T-helper 2 cell treated with Interferon-gamma antibody and Interleukin-4, amounts not matched to agents 5 μg/mL and 100 μg/mL, for 36 hours (primary cell): ENCODE data around the gene ENPP7.

Experiments used
- DNase-seq: peaks from one replicate; pipeline ENCODE4 v3.0.0; 2021; ENCODE audit warnings: low spot score
- H3K27ac Mint-ChIP-seq: one replicate; pipeline ENCODE4 v1.8.0; 2021; ENCODE audit warnings: mild to moderate bottlenecking, mixed read lengths
- H3K27me3 Mint-ChIP-seq: one replicate; pipeline ENCODE4 v1.8.0; 2021; ENCODE audit warnings: low read depth, mixed read lengths
- H3K36me3 Mint-ChIP-seq: one replicate; pipeline ENCODE4 v1.8.0; 2021; ENCODE audit warnings: low read depth, mixed read lengths
- H3K4me1 Mint-ChIP-seq: one replicate; pipeline ENCODE4 v1.8.0; 2021; ENCODE audit warnings: low read depth, mixed read lengths
- H3K4me3 Mint-ChIP-seq: one replicate; pipeline ENCODE4 v1.8.0; 2022; ENCODE audit warnings: mild to moderate bottlenecking, moderate library complexity, mixed read lengths
- H3K9me3 Mint-ChIP-seq: one replicate; pipeline ENCODE4 v1.8.0; 2021; ENCODE audit warnings: mixed read lengths

ENPP7 gene

DNA sequence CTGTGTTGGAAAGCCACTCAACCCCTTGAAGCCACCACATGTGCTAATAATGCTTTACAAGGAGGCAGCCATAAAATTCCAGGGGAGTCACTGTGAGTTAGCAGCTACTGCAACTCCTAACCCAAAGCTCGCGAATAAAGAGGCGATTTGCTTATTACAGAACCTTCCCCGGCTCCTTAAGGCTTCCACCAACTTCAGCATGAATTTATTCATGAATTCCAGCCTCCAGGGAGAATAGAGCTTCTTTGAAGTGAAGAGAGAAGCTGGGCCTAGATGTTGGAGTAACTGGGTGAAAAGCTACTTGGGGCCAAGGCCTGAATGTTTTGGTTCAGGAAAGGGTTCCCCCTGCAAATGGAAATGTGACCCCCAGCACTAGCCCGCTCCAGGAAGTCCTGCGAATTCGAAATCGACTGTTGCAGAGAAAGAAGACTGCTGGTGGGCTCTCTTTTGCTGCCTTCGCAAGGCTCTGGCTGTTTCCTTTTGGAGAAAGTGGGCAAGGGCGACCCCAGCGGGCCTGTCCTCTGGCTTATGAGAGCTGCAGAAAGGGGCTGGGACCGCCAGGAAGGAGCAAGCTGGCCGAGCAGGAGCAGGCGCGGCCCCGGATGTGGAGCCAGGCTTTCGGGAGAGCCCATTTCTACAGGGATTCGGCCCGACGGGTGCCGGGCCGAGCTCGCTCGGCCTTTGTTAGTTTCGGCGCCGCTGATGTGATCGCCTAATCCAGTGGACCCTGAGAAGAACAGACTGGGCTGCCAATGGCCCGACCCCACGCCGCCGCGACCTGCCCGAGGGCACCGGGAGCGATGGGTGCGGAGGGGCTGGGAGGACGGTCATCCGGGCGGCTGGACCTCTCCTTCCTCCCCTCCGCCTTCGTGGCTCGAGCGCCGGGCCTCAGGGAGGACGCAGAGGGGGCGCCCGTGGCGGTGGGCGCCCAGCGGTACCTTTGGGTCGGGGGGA lies 58.5 kb downstream of the ENPP7 start:
- H3K9me3 Mint-ChIP-seq = no peaks in the 10 kb centered on the region
- no peak overlapping the region for H3K4me3 Mint-ChIP-seq
- DNase-seq = no peak
- no peak overlapping the region for H3K27ac Mint-ChIP-seq
- H3K4me1 Mint-ChIP-seq = peaks cover 2% of the 10 kb centered on the region
- peaks cover 54% of the 10 kb centered on the region for H3K27me3 Mint-ChIP-seq
- H3K36me3 Mint-ChIP-seq = peaks cover 12% of the 10 kb centered on the region

DNA sequence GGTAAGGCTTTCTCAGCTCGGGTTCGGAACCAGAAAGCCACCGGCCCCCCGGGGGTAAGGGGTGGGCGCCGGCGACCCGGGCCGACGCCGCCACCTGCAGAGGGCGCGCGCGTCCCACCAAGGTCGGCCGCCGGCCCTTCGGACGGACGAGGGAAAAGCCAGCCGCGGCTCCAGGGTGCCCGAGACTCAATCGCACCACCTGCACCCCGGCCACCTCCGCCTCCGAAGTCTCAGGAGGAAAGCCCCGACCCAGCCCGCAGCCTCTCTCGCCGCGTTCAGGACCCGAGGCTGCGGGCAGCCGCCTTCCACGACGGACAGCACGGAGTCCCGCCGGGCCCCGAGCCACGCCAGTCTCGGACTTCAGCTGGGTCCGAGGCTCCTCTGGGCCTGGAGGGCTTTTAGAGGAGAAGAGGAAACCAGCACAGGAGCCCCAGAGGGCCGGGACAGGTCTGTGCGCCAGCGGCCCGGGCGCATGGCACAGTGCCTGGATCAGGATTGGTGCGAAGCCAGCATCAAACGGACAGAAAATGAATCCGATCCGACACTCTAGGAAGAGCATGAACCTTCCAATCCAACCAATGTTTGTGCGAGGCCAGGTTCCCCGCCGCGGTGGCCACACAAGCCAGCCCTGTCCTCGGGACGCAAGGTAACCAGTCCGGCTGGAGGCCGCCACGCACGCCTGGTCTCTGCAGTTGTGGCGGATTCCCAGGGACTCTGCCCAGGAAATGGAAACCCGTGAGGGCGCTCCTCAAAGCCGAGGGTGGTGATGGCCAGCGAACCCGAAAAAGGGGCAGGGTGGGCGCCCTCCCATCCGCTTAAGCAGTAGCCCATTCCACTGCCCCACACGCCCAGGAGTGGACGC lies 59.4 kb downstream of the ENPP7 start:
- peaks cover 11% of the 10 kb centered on the region for H3K36me3 Mint-ChIP-seq
- no peak for DNase-seq

DNA sequence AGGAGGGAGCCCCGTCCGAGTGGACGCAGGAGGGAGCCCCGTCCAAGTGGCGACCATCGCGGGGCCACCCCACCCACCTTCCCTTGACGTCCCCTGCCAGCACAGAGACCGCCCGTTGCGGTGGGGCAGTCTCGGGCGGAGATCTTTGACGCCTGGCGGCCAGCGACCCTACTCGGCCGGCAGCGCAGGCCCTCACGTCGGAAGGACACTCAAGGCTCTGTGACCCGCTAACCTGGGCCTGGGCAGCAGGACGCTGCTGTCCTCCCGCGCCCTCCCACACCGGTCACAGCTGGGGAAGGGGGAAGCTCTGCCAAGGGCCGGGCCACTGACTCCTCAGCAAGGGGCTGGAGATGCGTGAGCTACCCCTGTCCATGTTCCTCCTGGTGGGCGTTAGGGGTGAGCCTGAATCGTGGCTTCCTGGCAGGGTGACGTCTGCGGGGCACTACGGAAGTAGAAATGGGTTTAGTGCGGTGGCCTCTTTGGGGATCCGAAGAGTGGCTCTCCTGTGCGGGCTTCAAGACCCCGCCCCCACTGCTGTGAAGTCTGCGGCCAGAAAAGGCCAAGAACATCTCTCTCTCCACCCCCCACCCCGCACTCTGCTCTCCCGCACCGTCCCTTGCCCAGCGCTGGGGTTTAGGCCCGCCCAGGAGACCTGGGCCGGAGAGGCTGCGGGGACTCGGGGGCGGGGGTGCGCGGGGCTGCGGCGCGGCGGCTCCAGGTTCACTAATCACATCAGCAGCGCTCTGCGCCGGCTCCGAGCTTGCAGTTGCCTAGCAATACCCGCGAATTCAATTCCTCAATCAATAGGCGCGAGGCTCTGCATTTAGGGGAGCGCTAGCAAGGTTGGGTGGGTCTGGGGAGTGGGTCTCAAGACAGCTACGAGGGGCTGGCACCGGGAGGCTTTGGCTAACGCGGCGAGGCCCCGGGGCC lies 60.3 kb downstream of the ENPP7 start:
- Mint-ChIP-seq H3K4me3 (no peak overlapping the region), H3K4me1 (peaks cover 3% of the 10 kb centered on the region), H3K27me3 (peaks cover 54% of the 10 kb centered on the region), H3K27ac (no peak overlapping the region), H3K9me3 (no peaks in the 10 kb centered on the region), H3K36me3 (peaks cover 14% of the 10 kb centered on the region)
- DNase-seq = no peak

More for the DNA sequence above, 59.4 kb downstream of the ENPP7 start:
- H3K9me3 Mint-ChIP-seq = no peaks in the 10 kb centered on the region
- peaks cover 54% of the 10 kb centered on the region for H3K27me3 Mint-ChIP-seq
- no peak overlapping the region for H3K27ac Mint-ChIP-seq
- no peak overlapping the region for H3K4me3 Mint-ChIP-seq
- peaks cover 2% of the 10 kb centered on the region for H3K4me1 Mint-ChIP-seq

DNA sequence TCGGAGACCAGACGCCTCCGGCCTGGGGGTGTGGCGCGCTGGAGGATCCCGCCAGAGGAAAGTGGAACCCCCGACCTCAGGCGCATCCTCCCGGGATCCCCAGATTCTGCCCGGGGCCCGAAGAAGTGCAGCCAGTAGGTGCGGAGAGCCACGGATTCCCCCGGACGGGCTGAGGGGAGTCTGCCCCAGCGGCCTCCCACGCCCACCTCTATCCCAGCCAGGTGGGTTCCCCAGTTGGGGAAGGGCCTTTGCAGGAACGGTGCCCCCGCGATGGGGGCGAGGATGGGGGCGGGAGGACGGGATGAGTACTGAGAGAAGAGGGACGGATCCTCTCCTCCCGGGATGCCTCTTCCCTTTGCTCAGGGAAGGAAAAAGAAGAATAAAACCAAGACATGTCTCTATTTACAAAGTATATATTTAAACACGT lies 61.0 kb downstream of the ENPP7 start:
- DNase-seq = no peak
- H3K9me3 Mint-ChIP-seq = no peaks in the 10 kb centered on the region
- H3K4me3 Mint-ChIP-seq = no peak overlapping the region
- H3K27me3 Mint-ChIP-seq = peaks cover 50% of the 10 kb centered on the region
- H3K27ac Mint-ChIP-seq = no peak overlapping the region
- H3K36me3 Mint-ChIP-seq = peaks cover 14% of the 10 kb centered on the region
- H3K4me1 Mint-ChIP-seq = peaks cover 4% of the 10 kb centered on the region
